Right lung (tissue), 5 donors: Measurements from ENCODE around the gene JPH3. TPM values are rescaled to one million over a fixed set of nuclear protein-coding genes. Genes with fewer than 3 reads are reported as not detected.

Experiments used
- DNase-seq, 2 donors: peaks; one replicate each; pipeline ENCODE4 v3.0.0-alpha.2; 2013
- polyA plus RNA-seq, 5 donors: library from polyadenylated mRNA; unstranded; fragments of 120-200 nt; gene quantifications; one replicate each; pipeline versions ENCODE4 v1.2.1 to v1.2.3, GENCODE V29; 2013; ENCODE audit warnings: inconsistent platforms in 1 of 5, low replicate concordance in 1 of 5; ENCODE audit not compliant: insufficient read length in 5 of 5, insufficient read depth in 1 of 5

The JPH3 gene
- polyA plus RNA-seq, 5 donors = 0.69 to 1.5 (median 1.1) TPM

DNA sequence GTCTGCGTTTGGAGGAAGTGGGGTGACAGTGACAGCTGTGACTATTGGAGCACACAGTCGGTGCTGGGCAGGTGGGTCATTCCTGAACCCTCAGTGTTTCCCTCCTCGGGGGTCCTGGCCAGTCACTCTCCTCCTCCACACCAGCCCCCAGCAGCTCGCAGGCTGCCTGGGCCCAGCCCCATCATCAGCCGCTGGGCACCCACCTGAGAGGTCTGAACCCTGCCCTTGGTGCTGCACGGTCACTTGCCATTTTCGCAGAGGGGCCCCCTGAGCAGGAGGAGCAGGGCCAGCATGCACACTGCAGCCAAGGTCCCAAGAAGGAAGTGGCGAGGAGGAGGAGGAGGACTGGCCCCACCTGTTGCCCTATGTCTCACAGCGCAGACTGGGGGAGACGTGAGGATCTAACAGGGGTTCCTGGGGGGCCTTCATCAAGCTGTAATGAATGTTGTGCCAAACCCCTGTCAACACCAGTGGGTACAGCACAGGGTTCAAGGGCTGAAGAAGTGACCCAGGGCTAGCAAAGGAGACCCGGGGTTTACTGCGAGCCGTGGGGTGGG lies 23.0 kb downstream of the JPH3 start:
- no peak for DNase-seq

DNA sequence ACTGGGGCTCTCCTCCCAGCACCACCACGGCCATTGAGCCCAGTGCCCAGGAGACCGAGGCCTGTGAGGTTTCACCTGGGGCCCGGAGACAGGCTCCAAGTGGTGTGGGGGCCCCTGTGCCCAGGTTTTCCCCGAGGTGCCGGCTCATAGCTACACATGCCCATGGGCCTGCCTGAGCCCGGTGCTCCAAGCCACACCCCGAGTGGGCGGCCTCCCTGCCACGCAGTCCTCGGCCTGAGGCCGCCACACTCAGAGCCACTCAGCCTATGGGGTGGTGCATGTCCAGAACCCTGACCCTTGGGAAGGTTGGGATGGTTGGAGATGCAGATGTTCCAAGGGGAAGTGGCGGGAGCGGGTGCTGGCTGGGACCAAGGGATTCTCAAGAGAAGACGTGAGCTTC lies 24.1 kb downstream of the JPH3 start:
- no peak for DNase-seq

DNA sequence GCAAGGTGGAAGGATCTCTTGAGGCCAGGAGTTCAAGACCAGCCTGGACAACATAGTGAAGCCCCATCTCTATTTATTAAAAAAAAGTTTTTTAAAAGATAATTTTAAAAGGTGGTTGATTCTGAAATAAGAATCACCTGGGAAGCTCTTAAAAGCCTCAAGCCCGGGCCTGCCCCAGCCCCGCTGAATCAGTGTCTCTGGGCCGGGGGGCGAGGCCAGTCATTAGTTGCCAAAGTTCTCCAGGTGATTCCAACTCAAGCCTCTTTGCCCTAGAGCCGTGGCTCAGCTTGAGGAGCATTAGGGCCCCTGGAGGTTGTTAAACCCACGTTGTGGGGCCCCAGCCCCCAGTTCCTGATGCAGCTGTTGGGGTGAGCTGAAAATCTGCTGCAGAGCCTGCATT lies 24.6 kb downstream of the JPH3 start:
- DNase-seq = no peak

DNA sequence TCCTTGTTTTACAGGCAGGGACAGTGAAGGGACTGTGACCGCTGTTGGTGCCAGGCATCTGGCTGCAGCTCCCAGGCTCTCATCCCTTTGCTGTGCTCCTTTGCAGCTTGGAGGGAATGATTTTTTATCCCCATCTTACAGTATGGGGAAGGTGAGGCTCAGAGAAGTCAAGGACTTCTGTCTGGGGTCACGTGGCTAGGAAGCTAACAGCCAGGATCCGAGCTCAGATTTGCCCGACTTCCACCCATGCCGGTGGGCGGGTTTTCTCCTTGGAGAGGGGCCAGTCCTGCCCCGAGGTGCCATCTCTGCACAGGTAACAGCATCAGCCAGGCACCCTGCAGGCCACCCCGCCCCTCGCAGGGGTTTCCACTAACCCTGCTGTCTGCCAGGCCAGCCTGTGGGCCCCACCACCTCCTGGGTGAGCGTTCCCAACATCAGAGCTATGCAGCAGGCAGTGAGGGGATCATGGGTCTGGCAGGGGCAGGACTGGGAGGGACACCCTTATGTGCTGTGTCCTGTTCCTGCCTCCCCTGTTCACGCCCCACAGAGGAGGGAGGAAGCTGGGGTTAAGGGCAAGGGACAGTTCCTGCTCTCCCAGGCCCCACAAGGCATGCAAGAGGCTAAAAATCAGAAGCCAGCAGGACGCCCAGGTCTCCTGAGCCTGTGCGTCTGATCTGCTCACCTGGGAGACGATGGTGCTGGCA lies 25.4 kb downstream of the JPH3 start:
- DNase-seq = no peak

DNA sequence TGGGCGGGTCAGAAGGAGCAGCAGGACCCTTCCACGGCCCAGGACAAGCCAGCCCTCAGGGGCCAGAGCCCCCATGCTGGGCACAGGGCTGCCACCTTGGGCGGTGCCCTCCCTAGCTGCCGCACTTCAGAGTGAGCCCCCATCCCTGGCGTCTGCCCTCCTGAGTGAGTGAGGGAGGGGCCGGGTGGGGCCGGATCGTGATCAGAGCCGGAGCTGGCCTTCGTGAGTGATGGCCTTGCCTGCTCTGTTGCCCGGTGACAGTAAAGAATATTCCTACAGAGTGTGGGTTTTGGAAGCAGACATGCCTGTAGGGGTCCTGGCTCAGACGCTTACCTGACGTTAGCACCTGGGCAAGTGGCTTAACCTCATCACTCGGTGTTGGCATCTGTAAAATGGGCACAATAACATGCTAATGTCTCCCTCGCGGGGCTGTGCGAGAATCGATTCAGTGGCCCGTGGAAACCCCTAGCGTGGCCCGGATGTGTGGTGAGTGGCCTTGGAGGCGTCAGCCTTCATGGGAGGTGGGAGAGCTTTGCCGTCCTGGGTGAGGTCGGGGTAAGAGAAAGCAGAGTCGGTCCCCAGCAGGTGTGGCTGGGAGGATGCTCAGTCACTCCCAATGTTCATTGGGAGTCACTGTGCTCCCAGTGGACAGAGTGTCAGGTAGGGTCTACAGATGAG lies 26.1 kb downstream of the JPH3 start:
- DNase-seq = no peak

GRCh38 chr16:87628940-87629339 lies 26.6 kb downstream of the JPH3 start:
- DNase-seq = no peak

DNA sequence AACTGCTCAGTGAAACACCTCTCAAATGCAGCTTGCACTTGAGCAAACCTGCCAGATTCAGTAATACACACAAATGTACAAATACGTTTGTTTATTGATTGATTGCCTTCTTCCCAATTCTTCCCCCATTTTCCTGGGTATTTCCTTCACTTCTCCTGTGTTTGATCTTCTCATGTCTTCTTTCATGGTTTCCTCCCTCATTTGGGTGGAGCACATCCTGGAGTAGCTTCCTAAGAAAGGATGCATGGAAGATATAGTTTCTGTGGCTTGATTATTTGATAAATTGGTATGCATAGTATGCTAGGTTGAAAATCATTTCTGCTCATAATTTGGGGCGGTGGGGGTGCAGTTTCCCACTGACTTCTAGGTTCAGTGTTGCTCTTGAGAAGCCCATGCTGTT lies 28.8 kb downstream of the JPH3 start:
- DNase-seq = no peak

DNA sequence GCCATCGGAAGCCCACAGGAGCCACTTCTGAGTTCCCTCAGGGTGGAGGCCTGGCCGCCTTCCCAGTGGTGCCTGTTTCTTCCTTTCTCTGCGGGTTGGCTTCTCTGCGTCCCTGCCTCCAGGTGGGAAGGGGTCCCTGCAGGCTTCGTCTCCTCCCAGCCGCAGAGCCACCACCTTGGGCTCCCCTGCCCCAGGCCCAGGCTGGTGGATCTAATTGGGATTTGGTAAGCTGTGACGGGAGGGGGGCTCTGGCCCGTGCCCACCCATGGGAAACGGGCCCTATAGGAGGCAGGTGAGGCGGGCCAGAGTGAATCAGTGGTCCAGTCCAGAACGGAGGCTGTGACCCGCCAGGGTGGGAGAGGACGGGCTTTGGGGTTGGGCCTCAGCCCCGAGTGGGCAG lies 32.1 kb downstream of the JPH3 start:
- DNase-seq = no peak

DNA sequence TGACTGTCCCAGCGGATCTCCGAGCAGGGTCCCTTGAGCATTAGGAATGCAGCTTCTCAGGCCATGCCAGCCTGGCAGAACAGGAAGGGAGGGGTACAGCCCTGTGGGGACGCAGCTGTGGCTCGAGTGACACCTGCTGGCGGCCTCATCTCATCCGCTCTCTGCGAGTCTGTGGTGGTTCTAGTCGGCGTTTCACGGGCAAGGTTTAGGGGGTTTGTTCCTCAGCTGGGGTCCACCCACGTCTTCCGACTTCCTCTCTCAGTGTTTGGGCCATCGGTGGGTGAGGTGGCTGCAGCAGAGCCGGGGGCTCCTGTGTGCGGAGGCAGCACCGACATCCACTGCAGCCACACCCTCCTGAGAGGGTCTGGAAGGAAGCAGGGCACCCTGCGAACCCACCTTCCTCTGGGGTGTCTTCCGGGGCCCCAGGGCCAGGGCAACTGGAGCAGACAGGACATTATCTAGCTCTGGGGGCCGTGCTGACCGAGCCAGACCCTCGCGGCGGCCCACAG lies 33.3 kb downstream of the JPH3 start:
- peak; percentile 14 to 23 for DNase-seq

DNA sequence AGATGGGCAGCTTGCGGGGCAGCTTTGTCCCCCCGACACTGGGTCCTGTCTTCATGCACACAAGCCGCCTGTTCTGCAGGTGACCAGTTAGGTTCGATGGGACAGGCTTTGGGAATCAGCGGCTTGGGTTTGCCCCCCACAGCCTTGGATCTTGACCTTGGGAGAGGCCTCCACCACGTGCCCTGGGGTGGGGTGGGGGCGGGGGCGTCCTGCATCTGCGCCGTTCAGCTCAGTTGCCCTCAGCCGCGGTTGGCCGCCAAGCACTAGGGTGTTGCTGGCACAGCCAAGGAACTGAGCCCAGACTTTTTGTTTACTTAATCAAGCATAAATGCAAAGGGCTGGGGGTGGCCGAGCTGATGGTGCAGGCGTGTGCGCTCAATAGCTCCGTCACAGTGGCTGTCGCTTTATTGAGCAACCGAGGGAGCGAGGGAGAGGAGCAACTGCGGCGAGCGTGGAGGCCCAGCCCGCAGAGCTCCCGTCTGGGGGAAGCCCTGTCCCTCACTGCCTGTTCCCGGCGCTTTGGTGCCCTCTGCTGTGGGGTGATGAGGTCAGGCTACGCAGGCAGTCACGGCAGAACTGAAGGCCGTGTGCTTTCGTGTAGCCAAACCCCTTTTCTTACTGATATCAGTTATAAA lies 33.9 kb downstream of the JPH3 start:
- DNase-seq = peak; percentile 51 to 64

DNA sequence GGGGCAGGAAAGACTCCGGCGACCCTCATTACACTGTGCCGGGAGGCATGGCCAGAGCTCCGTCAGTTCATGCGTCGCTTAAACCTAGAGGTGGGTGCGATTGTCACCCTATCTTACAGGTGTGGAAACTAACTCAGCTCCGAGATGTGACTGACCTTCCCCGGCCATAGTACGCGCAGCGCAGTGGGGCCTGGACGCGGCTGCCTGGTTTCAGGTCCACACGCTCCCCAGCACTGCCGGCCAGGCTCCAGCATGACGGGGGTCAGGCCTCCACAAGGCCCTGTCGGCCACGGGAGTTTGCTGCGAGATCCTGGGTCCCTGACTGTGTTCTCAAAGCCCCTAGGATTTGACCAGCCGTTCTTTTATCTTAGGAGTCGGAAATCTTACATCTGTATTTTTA lies 34.4 kb downstream of the JPH3 start:
- no peak for DNase-seq

GRCh38 chr16:87637357-87637756 lies 35.0 kb downstream of the JPH3 start:
- no peak for DNase-seq

GRCh38 chr16:87638736-87639135 lies 36.4 kb downstream of the JPH3 start:
- no peak for DNase-seq

DNA sequence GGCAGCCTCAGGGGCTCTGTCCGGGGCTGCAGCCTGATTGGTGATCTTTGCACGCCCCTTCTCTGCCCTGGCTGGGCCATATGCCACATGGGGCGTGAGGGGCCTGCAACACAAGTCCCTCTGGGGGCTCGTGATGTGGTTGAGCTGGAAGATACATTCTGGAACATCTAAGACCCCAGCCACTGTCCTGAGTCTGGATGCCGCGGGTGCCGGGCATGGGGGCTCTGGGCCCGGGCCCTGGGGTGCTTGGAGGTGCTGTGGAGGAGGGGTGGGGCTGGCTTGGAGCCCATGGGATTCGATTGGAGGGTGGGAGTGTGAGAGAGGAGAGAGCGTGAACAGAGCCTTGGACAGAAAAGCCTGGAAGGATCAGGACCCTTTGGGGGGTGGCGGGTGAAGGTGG lies 39.4 kb downstream of the JPH3 start:
- no peak for DNase-seq

GRCh38 chr16:87642491-87642890 lies 40.2 kb downstream of the JPH3 start:
- DNase-seq = no peak

GRCh38 chr16:87644186-87644585 lies 41.9 kb downstream of the JPH3 start:
- DNase-seq = no peak

DNA sequence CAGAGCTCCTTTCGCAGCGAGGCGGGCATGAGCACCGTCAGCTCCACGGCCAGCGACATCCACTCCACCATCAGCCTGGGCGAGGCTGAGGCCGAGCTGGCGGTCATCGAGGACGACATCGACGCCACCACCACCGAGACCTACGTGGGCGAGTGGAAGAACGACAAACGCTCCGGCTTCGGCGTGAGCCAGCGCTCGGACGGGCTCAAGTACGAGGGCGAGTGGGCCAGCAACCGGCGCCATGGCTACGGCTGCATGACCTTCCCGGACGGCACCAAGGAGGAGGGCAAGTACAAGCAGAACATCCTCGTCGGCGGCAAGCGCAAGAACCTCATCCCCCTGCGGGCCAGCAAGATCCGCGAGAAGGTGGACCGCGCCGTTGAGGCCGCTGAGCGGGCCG lies 42.3 kb downstream of the JPH3 start:
- no peak for DNase-seq

GRCh38 chr16:87645802-87646201 lies 43.5 kb downstream of the JPH3 start:
- DNase-seq = no peak

GRCh38 chr16:87647431-87648185 lies 45.3 kb downstream of the JPH3 start:
- no peak for DNase-seq

- no peak for DNase-seq
These were observed 45.9 kb downstream of the JPH3 start for GRCh38 chr16:87648236-87648635.

- no peak for DNase-seq
These were observed 46.6 kb downstream of the JPH3 start for GRCh38 chr16:87648698-87649487.
